Measurements from ENCODE around the gene FXYD7. TPM values are rescaled to one million over a fixed set of nuclear protein-coding genes. Genes with fewer than 3 reads are reported as not detected.
A peak's percentile ranks its signal among the peaks of the same experiment; 100 is the strongest.

The FXYD7 gene
- total RNA-seq, 2 donors from 2014 or later, result not detected

DNA sequence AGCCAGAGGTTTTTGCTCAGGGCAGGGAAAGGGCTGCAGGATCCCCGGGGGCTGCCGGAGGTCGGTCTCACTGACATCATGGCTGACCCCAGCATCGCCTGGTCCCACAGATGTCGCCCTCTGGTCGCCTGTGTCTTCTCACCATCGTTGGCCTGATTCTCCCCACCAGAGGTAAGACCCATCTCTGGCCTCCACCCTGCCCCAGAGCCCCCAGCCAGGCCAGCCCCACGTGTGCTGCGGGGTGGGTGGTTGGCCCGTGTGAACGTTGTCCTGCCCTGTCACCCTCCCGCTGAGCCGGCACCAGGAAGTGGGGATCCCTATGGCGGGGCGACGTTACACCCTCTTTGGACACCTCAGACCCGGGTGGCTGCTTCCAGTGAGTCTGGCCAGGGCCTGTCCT lies 12.4 kb downstream of the FXYD7 start:
- DNase-seq, result no peak
- intact Hi-C loops (cut with DNase I), result no loop called here
- peak; percentile 3 to 5 for ATAC-seq

DNA sequence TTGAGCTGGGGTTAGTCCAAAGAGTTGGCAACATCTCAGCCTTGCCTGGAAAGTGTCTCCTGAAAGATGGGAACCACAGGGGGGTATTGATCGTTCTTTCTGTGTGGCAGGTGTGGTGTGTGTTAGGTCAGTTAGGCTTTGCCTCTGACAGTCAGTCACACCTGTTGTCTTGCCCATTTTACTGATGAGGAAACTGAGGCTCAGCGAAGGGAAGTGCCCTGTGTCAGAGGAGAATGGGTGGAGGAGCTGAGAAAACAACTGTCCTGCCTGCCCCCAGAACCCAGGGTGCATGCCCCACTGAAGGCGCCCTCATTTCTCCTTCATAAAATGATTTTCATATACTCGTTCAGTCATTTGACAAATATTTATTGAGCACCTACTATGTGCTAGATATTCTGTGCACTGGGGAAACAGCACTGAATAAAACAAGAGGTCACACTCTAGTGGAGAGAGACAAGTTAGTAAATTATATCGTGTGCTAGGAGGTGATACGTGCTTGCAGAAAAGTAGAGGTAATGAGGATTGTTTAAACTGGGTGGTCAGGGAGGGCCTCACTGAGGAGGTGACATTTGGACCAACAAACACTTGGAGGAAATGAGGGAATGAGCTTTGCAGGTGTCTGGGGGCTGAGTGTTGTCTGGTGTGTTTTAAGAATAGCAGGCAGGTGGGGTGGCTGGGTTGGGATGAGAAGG lies 13.1 kb downstream of the FXYD7 start:
- DNase-seq (no peak), ATAC-seq (no peak)
- intact Hi-C loops (cut with DNase I), result no loop called here

DNA sequence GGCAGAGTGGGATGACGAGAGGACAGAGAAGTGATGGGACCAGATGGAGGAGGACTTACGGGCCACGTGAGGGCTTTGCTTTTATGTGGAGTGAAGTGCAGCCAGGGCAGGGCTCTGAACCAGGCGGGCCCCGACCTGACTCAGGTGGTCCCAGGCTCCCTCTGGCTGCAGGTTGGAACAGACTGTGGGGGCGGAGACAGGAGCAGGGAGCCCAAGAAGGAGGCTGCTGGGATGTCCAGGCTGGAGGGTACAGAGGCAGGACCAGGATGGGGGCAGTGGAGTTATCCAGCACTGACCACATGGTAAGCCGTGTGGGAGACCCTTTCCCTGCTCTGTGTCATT lies 13.6 kb downstream of the FXYD7 start:
- ATAC-seq (no peak), DNase-seq (no peak)
- intact Hi-C loops (cut with DNase I), result no loop called here

DNA sequence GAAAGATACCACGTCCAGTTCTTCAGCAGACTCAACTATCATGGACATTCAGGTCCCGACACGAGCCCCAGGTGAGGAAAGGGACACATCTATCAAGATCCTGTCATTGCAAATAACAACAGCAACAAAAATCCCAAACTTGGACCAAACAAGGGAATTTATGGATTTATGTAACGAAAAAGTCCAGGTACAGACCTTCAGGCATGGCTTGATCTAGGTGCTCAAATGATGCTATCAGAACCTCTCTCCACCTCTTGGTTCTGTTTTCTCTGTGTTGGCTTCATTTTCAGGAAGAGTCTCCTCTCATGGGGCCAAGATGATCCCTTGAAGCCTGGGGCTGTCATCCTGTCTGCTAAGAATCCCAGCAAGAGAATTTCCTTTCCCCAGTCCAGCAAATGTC lies 14.4 kb downstream of the FXYD7 start:
- DNase-seq (no peak), ATAC-seq (no peak)
- intact Hi-C loops (cut with DNase I), result no loop called here

DNA sequence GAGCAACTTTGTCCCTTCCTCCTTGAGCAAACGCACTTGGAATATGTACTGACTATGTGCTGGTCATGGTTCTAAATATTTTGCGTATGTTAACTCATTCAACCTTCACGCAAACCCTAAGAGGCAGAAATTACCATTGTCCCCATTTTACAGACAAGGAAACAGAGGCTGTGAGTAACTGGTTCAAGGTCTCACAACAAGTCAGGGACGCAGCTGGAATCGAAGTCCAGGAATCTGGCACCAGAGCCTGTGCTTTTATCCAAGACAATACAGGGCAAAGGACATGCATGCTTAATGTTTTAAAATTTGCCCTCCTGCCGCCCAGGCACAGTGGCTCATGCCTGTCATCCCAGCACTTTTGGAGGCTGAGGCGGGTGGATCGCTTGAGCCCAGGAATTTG lies 16.6 kb downstream of the FXYD7 start:
- ATAC-seq, result no peak
- intact Hi-C loops (cut with DNase I), result no loop called here
- DNase-seq, result no peak

DNA sequence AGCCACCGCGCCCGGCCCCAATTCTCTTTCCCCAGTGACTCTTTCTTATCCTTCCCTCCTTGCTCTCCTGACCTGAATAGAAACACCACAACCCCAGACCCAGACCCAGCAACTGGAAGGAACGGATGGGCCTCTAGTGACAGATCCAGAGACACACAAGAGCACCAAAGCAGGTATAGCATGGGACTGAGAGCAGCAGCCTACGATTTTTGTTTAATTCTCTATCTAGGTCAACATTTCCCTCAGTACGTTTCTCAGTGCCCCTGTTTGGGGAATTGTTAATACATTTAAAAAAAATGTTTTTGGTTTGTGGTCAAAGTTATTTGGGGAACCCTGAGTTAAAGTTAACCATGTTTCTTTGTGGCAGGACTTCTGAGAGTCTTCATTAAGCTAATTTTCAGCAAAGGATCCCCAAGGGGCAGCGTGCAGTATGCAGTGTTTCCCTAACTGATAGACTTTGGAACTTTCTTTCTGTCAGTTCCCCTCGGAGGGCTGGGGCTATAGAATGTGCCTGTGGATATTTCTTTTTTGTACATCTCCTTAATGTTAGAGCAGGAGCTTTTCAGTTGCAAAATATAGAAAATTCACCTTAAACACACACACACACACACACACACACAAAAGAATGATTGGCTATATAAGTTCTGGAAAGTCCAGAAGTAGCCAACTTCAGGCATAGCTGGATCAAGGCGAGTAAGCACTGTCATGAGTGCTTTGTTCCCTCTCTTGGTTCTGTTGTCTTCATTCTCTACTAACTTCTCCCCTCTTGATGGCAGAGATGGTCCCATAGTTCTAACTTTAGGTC lies 17.8 kb downstream of the FXYD7 start:
- no peak for ATAC-seq
- intact Hi-C loops (cut with DNase I), result no loop called here
- no peak for DNase-seq

DNA sequence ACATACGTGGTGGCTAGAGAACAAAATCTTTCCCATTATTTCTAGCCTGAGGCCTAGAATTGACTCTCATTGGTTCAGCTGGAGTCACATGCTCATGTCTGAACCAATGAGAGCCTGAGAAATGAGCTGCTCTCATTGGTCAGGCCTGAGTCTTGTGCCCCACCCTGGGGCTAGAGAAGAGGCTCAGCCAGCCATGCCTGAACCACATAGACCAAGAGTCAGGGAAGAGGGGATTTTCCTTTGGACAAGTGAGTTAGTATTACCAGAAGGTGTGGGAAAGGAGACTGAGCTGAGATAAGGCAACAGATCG lies 18.3 kb downstream of the FXYD7 start:
- intact Hi-C loops (cut with DNase I), result no loop called here
- DNase-seq (no peak), ATAC-seq (no peak)

DNA sequence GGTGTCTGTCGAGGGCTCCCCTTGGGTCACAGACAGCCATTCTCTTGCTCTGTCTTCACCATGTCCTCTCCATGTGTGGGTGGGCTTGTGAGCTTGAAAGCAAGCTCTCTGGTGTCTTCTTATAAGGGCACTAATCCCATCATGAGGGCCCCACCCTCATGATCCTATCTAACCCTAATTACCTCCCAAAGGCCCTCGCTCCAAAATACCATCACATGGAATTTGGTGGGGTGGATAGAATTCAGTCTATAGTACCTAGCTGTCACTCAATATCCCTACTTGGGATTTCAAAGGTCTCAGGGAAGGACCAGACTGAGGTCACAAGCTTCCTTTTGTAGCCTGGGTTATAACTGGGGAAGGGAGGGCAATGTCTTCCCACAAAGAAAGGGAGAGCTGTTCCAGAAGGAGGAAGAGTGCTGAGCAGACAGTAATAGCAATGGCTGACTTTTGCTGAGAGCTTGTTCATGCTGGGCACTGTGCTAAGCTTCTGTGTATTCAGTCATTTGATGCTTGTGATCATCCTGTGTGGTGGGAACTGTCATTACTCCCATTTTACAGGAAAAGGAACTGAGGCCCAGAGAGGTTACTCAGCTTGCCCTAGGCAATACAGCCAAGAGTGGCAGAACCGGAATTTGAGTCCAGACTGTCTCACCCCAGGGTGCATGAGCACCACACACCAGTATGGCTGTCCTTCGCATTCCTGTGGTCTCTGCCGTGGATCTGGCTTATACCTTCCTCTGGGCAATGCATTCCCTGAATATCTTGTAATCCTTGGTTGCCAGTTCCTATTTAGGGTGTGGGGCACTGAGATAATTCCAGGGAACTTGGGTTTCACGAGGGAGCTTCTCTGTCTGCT lies 19.6 kb downstream of the FXYD7 start:
- intact Hi-C loops (cut with DNase I), result no loop called here
- DNase-seq, result no peak

DNA sequence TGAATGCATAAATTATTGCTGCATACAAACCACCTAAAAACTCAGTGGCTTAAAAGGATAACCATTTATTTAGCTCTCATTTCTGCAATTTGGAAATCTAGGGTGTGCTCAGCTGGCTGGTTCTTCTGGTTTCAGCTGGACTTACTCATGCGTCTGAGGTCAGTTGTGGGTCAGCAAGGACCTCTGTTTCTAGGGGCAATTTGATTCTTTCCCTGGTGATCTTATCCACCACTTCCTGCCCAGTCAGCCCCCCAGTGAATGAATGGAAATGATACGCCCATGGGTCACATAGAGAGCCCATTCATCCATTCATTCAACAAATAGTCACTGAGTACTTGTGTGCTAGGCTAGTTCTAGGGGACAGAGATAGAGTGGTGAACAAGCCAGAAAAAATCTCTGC lies 21.4 kb downstream of the FXYD7 start:
- no peak for ATAC-seq
- intact Hi-C loops (cut with DNase I), result no loop called here
- no peak for DNase-seq

More for the DNA sequence above, 19.6 kb downstream of the FXYD7 start:
- no peak for ATAC-seq

DNA sequence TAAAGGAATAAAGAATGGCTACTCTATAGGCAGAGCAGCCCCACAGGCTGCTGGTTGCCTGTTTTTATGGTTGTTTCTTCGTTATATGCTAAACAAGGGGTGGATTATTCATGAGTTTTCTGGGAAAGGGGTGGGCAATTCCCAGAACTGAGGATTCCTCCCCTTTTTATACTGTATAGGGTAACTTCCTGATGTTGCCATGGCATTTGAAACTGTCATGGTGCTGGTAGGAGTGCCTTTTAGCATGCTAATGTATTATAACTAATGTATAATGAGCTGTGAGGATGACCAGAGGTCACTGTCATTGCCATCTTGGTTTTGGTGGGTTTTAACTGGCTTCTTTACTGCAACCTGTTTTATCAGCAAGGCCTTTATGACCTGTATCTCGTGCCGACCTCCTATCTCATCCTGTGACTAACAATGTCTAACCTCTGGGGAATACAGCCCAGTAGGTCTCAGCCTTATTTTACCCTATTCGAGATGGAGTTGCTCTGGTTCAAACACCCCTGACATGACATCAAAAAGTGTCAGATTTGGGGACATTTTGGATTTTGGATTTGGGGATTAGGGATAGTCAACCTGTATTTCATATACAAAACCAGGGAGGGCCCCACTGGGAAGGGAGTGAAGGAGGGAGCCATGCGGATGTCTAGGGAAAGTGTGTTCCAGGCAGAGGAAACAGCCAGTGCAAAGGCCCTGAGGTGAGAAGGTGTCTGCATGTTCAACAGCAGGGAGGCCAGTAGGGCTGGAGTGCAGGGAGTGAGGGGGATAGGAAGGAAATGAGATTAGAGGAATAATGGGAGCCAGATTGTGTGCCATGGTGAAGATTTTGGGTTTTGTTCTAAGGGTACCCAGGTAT lies 22.4 kb downstream of the FXYD7 start:
- ATAC-seq, result no peak
- DNase-seq, result no peak
- intact Hi-C loops (cut with DNase I), result no loop called here

DNA sequence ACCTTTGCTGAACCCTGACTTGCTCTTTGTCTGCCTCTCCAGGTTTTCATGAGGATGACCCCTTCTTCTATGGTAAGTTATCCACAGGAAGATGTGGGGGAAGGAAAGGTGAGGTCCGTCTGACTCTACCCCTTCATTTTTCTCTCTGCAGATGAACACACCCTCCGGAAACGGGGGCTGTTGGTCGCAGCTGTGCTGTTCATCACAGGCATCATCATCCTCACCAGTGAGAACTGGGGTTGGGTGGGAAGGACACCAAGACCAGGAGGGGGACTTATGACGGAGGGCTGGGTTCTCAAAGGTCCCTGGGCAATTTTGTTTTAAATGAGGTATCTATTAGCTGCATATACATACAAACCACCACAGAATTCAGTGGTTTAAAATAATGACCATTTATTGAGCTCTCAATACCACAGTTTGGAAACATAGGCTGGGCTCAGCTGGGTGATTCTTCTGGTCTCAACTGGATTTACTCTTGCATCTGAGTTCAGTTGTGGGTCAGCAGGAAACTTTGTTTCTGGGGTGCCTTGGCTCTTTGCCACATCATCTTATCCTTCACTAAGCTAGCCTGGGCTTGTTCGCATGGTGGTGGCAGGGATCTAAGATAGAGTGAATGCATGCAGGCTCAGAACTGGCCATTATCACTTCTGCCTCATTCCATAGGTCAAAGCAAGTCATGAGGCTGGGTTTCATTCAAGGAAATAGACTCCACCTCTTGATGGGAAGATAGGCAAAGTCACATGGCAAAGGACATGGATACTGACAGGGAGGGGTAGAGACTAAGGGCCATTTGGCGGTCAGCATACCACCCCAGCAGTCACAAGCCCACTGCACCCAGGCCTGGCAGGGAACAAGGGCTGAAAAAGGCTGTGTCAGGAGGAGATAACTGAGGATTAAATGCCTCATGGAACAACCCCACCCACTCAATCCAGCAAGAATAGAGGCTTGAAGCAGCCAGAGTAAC lies 23.3 kb downstream of the FXYD7 start:
- intact Hi-C loops (cut with DNase I), result no loop called here
- ATAC-seq (no peak), DNase-seq (no peak)

DNA sequence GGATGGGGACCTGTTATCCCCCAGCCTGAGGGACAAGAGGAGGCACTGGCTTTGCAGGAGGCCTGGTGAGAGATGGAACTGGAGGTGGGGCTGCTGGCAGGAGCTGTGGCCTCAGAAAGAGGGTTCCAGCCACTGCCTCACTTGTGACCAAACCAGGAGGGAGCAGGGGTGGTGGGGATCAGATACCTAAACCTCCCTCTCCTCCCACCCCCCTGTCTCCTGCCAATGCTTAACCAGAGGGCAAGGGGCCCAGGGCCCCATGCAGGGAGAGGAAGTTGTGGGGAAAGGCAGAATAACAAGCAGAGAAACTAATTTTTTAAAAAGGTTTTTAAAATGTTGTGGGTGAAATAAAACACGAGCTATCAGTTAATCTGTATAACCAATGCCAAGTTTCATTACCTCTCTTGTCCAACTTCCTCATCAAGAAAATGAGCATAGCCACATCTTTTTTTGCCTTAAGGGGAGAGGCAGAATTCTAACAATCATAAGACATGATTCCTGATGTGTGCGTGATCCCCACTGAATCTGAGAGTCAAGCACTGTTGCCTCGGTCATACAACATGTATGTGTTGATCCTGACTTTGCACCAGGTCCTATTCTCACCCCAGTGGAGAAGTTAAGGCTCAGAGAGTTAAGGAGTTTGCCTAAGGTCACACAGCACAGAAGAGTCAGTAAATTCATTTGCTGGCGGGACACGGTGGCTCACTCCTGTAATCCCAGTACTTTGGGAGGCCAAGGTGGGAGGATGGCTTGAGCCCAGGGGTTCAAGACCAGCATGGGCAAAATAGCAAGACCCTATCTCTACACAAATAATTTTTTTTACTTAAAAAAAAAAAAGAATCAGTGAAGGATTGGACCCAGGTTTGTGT lies 24.4 kb downstream of the FXYD7 start:
- no peak for DNase-seq
- intact Hi-C loops (cut with DNase I), result no loop called here
- ATAC-seq, result no peak

DNA sequence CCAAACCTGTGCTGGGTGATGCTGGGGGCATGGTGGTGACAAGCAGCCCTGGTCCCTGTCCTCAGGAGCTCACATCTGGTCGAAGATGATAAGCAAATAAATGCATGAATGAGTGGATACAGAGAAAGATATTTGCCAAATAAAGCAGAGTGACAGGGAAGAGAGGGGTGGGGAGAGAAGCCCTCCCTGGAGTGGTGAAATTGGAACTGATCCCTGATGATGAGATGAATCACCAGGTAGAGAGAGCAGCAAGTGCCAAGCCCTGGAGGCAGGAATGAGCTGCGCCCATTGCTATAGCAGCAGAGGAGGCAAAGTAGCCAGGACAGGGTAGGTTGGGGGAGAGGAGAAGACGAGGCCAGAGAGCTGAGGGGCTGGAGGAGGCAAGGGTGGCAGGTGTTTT lies 25.1 kb downstream of the FXYD7 start:
- DNase-seq (no peak), ATAC-seq (no peak)
- intact Hi-C loops (cut with DNase I), result no loop called here

DNA sequence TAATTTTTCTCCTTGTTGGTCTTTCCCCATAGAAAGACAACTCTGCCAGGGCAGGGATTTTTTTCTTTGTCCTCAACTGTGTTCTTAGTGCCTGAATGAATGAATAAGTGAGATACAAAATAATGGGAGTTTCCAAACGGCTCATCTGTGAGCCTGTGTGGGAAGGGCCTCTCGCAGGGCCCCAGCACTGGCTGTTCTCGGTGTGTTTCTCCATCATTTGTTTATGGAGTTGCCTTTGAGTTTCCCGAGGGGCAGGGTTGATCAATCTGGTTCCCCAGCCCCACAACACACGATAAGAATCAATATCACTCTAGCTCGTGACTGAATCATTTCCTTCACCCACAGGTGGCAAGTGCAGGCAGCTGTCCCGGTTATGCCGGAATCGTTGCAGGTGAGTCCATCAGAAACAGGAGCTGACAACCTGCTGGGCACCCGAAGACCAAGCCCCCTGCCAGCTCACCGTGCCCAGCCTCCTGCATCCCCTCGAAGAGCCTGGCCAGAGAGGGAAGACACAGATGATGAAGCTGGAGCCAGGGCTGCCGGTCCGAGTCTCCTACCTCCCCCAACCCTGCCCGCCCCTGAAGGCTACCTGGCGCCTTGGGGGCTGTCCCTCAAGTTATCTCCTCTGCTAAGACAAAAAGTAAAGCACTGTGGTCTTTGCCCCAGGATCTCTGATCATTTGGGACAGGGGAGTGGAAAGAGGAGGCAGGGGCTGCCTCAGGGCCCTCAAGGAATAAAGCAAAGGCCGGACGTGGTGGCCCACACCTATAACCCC lies 26.4 kb downstream of the FXYD7 start:
- intact Hi-C loops (cut with DNase I), result no loop called here
- DNase-seq (no peak), ATAC-seq (no peak)

DNA sequence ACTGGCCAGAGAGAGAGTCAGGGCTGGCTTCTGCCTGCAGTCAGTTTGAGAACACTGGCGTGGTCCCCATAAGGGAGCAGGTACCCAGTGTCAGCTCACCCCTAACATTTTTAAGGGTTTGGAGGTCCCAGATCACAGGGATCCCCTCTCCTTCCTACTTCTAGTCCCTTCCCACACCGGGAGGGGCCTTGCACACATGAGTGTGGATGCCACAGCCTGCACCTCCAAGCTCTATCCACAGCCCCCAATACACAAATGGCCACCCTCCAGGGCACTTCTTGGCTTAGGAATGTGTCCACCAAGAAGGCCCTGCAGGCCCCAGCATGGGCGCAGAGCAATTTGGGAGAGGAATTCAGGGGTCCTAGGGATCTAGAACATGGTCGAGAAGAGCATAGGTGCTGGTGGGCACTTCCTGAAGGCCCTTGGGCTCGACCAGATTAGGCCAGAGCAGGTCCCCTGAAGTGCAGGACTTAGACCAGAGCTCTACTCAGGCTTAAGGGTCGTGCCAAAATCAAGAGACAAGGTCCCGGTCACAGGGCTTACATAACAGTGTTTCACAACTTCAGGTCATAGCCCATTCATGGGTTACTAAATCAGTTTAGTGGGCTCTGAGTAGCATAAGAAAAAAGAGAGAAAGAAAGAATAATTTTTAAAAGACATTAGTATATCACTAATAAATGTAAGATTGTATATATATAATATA lies 27.5 kb downstream of the FXYD7 start:
- DNase-seq (no peak), ATAC-seq (peak; percentile 37 to 42)
- intact Hi-C loops (cut with DNase I), result no loop called here

DNA sequence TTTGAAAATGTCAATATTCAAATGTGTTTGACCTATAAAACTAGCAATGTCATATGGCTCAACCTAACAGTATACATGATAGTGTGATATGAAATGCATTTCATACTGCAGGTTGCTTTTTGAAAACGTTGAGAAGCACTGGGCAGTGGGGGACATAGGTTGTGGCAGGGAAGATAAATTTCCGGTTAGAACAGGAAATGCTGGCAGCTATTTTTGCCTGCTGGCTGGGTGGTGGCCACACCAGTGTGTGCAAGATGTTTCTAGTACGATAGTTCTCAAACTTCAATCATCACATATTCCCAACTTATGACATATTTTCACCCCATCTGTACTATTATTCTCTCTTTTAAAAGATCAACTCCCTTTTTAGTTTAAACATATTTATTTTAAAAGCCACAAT lies 28.7 kb downstream of the FXYD7 start:
- intact Hi-C loops (cut with DNase I), result no loop called here
- no peak for DNase-seq

More for the DNA sequence above, 28.7 kb downstream of the FXYD7 start:
- no peak for ATAC-seq
